Activated CD8-positive, alpha-beta memory T cell treated with anti-CD3 and anti-CD28 coated beads for 4 hours (primary cell): ENCODE data around the gene RELCH.
A peak's percentile ranks its signal among the peaks of the same experiment; 100 is the strongest.

Experiments used
- DNase-seq, 2 donors: peaks; one replicate each; pipeline ENCODE4 v3.0.0-alpha.2; 2020; ENCODE audit warnings: low read depth in 2 of 2

RELCH gene

GRCh38 chr18:62249478-62250097, 62.5 kb downstream of the RELCH start:
- peak; percentile 38 to 50 for DNase-seq

GRCh38 chr18:62250475-62250874, 63.4 kb downstream of the RELCH start:
- no peak for DNase-seq

- DNase-seq = no peak
Measured at GRCh38 chr18:62258093-62258492, 71.0 kb downstream of the RELCH start.

GRCh38 chr18:62258616-62259015, 71.6 kb downstream of the RELCH start:
- DNase-seq = no peak

GRCh38 chr18:62262061-62262460, 75.0 kb downstream of the RELCH start:
- no peak for DNase-seq

- no peak for DNase-seq
Measured at GRCh38 chr18:62264984-62265383, 77.9 kb downstream of the RELCH start.

- DNase-seq = no peak
Measured at GRCh38 chr18:62277045-62277444, 90.0 kb downstream of the RELCH start.

- no peak for DNase-seq
Measured at GRCh38 chr18:62279561-62279960, 92.5 kb downstream of the RELCH start.

GRCh38 chr18:62280058-62280457, 93.0 kb downstream of the RELCH start:
- no peak for DNase-seq

GRCh38 chr18:62280786-62281185, 93.7 kb downstream of the RELCH start:
- DNase-seq = no peak

GRCh38 chr18:62281684-62282083, 94.6 kb downstream of the RELCH start:
- no peak for DNase-seq

- DNase-seq = no peak
Measured at GRCh38 chr18:62282188-62282629, 95.2 kb downstream of the RELCH start.

- no peak for DNase-seq
Measured at GRCh38 chr18:62284637-62285036, 97.6 kb downstream of the RELCH start.

GRCh38 chr18:62285281-62285680, 98.2 kb downstream of the RELCH start:
- no peak for DNase-seq

- DNase-seq = no peak
Measured at GRCh38 chr18:62287781-62288664, 101.0 kb downstream of the RELCH start.

- DNase-seq = no peak
Measured at GRCh38 chr18:62288665-62289008, 101.6 kb downstream of the RELCH start.

- no peak for DNase-seq
Measured at GRCh38 chr18:62289047-62289446, 102.0 kb downstream of the RELCH start.

GRCh38 chr18:62294073-62294472, 107.0 kb downstream of the RELCH start:
- DNase-seq = no peak

- no peak for DNase-seq
Measured at GRCh38 chr18:62300359-62300963, 113.4 kb downstream of the RELCH start.

- no peak for DNase-seq
Measured at GRCh38 chr18:62301322-62301721, 114.3 kb downstream of the RELCH start.

GRCh38 chr18:62312851-62313250, 125.8 kb downstream of the RELCH start:
- no peak for DNase-seq

GRCh38 chr18:62318228-62319180, 131.4 kb downstream of the RELCH start:
- no peak for DNase-seq
